Neural cell (in vitro differentiated cells): Measurements from ENCODE around the gene LZTR1. TPM values are rescaled to one million over a fixed set of nuclear protein-coding genes. Genes with fewer than 3 reads are reported as not detected.
"Not testable (repeated sequence)": the region's sequence is repeated elsewhere in the genome, so short reads cannot be mapped to it uniquely, and the experiment has no call there.

Experiments
- H2AFZ ChIP-seq: fragments of 200-600, 300-800 bp; sonication (generic), shearing (Covaris generic); 2 replicates; pipeline ENCODE4 v1.6.0; 2014; ENCODE audit warnings: low read depth, mild to moderate bottlenecking, antibody characterized with exemption, low read length, moderate library complexity
- H3F3A ChIP-seq: fragments of 200-600 bp; shearing (Covaris generic); 2 replicates; pipeline ENCODE4 v1.6.1; 2016; ENCODE audit warnings: mild to moderate bottlenecking, moderate library complexity, mixed read lengths, antibody characterized with exemption, low read length; ENCODE audit not compliant: insufficient read depth, poor library complexity, severe bottlenecking
- H3K27ac ChIP-seq: fragments of 200-600, 300-800 bp; sonication (generic), shearing (Covaris generic); 2 replicates; pipeline ENCODE4 v1.5.1; 2014; ENCODE audit warnings: mild to moderate bottlenecking, low read length, moderate library complexity
- H3K27me3 ChIP-seq: fragments of 300-800, 200-600 bp; sonication (generic), shearing (Covaris generic); 2 replicates; pipeline ENCODE4 v1.6.0; 2014; ENCODE audit warnings: mild to moderate bottlenecking, low read depth, low read length, moderate library complexity; ENCODE audit not compliant: insufficient read depth
- H3K36me3 ChIP-seq: fragments of 300-800, 200-600 bp; sonication (generic), shearing (Covaris generic); 2 replicates; pipeline ENCODE4 v1.5.1; 2014; ENCODE audit warnings: mild to moderate bottlenecking, antibody characterized with exemption, low read length, moderate library complexity; ENCODE audit not compliant: insufficient read depth
- H3K4me2 ChIP-seq: fragments of 300-800, 200-600 bp; sonication (generic), shearing (Covaris generic); 2 replicates; pipeline ENCODE4 v1.6.0; 2014; ENCODE audit warnings: mild to moderate bottlenecking, low read length
- H3K4me3 ChIP-seq: fragments of 300-800, 200-600 bp; sonication (generic), shearing (Covaris generic); 2 replicates; pipeline ENCODE4 v1.5.1; 2014; ENCODE audit warnings: mild to moderate bottlenecking, low read length, moderate library complexity
- H3K79me2 ChIP-seq: fragments of 200-600 bp; shearing (Covaris generic); replicated peaks from 2 replicates; pipeline ENCODE4 v1.6.0; 2014; ENCODE audit warnings: mild to moderate bottlenecking, low read length, moderate library complexity; ENCODE audit not compliant: insufficient read depth
- H3K9ac ChIP-seq: fragments of 300-800, 200-600 bp; sonication (generic), shearing (Covaris generic); 2 replicates; pipeline ENCODE4 v1.6.1; 2016; ENCODE audit warnings: mild to moderate bottlenecking, low read length, mixed read lengths
- H3K9me2 ChIP-seq: fragments of 200-600 bp; shearing (Covaris generic); 2 replicates; pipeline ENCODE4 v1.6.1; 2016; ENCODE audit warnings: mild to moderate bottlenecking, low read length, mixed read lengths; ENCODE audit not compliant: insufficient read depth
- H3K9me3 ChIP-seq: fragments of 200-600, 300-800 bp; sonication (generic), shearing (Covaris generic); 2 replicates; pipeline ENCODE4 v1.6.1; 2016; ENCODE audit warnings: mild to moderate bottlenecking, mixed run types, low read length, moderate library complexity, mixed read lengths
- H4K20me1 ChIP-seq: fragments of 200-600 bp; shearing (Covaris generic); 2 replicates; pipeline ENCODE4 v1.6.1; 2016; ENCODE audit warnings: mild to moderate bottlenecking, mixed run types; ENCODE audit not compliant: insufficient read depth
- CTCF ChIP-seq: fragments of 450-650 bp; IDR thresholded peaks from 2 replicates; pipeline ENCODE4 v1.5.1; 2014; ENCODE audit warnings: antibody characterized with exemption, mild to moderate bottlenecking, moderate library complexity; ENCODE audit not compliant: poor library complexity, severe bottlenecking
- EP300 ChIP-seq: fragments of 450-650 bp; conservative IDR thresholded peaks from 2 replicates; pipeline ENCODE4 v1.6.1; 2014; ENCODE audit warnings: antibody characterized with exemption, mild to moderate bottlenecking, moderate library complexity; ENCODE audit not compliant: poor library complexity, severe bottlenecking
- EZH2 ChIP-seq: fragments of 200-600, 300-800 bp; shearing (Covaris generic), sonication (generic); IDR thresholded peaks from 2 replicates; pipeline ENCODE4 v1.6.1; 2014; ENCODE audit warnings: antibody characterized with exemption, low read length, borderline replicate concordance, mild to moderate bottlenecking; ENCODE audit not compliant: insufficient read depth, poor library complexity, severe bottlenecking
- MXI1 ChIP-seq: fragments of 450-650 bp; conservative IDR thresholded peaks from 2 replicates; pipeline ENCODE4 v1.6.1; 2014; ENCODE audit warnings: antibody characterized with exemption, mild to moderate bottlenecking; ENCODE audit not compliant: poor library complexity, severe bottlenecking
- POLR2AphosphoS5 ChIP-seq: IDR thresholded peaks from 2 replicates; pipeline ENCODE4 v1.6.1; 2012
- RAD21 ChIP-seq: fragments of 450-650 bp; conservative IDR thresholded peaks from 2 replicates; pipeline ENCODE4 v1.6.1; 2014; ENCODE audit warnings: antibody characterized with exemption, mild to moderate bottlenecking, moderate library complexity
- REST ChIP-seq: IDR thresholded peaks from 2 replicates; pipeline ENCODE4 v1.6.1; 2012; ENCODE audit warnings: borderline replicate concordance
- SMC3 ChIP-seq: fragments of 450-650 bp; conservative IDR thresholded peaks from 2 replicates; pipeline ENCODE4 v1.6.1; 2014; ENCODE audit warnings: antibody characterized with exemption, mild to moderate bottlenecking, moderate library complexity; ENCODE audit not compliant: poor library complexity
- TAF1 ChIP-seq: IDR thresholded peaks from 2 replicates; pipeline ENCODE4 v1.6.1; 2012; ENCODE audit warnings: low read depth
- polyA plus RNA-seq: library from polyadenylated mRNA; depleted of rRNA; stranded (reverse); fragments of >200 nt; gene quantifications from 2 replicates; pipeline ENCODE4 v1.2.3, GENCODE V29; 2014
- small RNA-seq, 3 experiments: library from RNA; depleted of rRNA; stranded (forward); fragments of <200 nt; gene quantifications; one replicate each; pipeline ENCODE3, GENCODE V24; 2012

Gene LZTR1
- polyA plus RNA-seq, 1 donor from 2014 or later: 114 TPM

- no peak overlapping the region for H3K27ac ChIP-seq
- TF ChIP-seq SMC3 (no peak), RAD21 (no peak), EZH2 (no peak), CTCF (no peak), MXI1 (no peak), TAF1 (no peak), POLR2AphosphoS5 (no peak), EP300 (no peak), REST (no peak)
Measured at GRCh38 chr22:21047730-21048129, 65.6 kb downstream of the LZTR1 start.

GRCh38 chr22:21048448-21048847 is 66.4 kb downstream of the LZTR1 start:
- H3K9ac ChIP-seq, H3K79me2 ChIP-seq, H3K9me2 ChIP-seq, H2AFZ ChIP-seq, H4K20me1 ChIP-seq, H3F3A ChIP-seq, H3K4me3 ChIP-seq, H3K9me3 ChIP-seq, H3K4me2 ChIP-seq, H3K27ac ChIP-seq, H3K36me3 ChIP-seq, H3K27me3 ChIP-seq: not testable (repeated sequence)

More at GRCh38 chr22:21047730-21048129, 65.6 kb downstream of the LZTR1 start:
- Histone ChIP-seq H3K9me2 (no peaks in the 10 kb centered on the region), H3K79me2 (no peaks in the 10 kb centered on the region), H3K27me3 (no peaks in the 10 kb centered on the region), H3K4me2 (no peak overlapping the region), H3K4me3 (no peak overlapping the region), H2AFZ (no peak overlapping the region), H3K9ac (no peak overlapping the region), H3K9me3 (no peaks in the 10 kb centered on the region), H4K20me1 (no peaks in the 10 kb centered on the region), H3F3A (no peaks in the 10 kb centered on the region), H3K36me3 (no peaks in the 10 kb centered on the region)

Small RNA genes lying within 50 kb of the gene (small RNA-seq; reads per million reads assigned to genes)
- gene MIR649: 0 reads per million in 3 experiments

Other genes with a start within 250 kb of the LZTR1 start
- gene SERPIND1, start 208.2 kb upstream of the LZTR1 start, polyA plus RNA-seq: not detected in 2 replicates
- gene PI4KA, start 123.5 kb upstream of the LZTR1 start, polyA plus RNA-seq: 42.2 and 48.0 TPM in 2 replicates
- gene SNAP29, start 123.3 kb upstream of the LZTR1 start, polyA plus RNA-seq: 6.7 and 7.0 TPM in 2 replicates
- gene CRKL, start 64.9 kb upstream of the LZTR1 start, polyA plus RNA-seq: 46.8 and 50.2 TPM in 2 replicates
- 1.1 TPM in 1 of 2 replicates, not detected in the other for gene AIFM3, start 15.0 kb upstream of the LZTR1 start, polyA plus RNA-seq
- gene THAP7, start 19.8 kb downstream of the LZTR1 start, polyA plus RNA-seq: 28.7 and 47.4 TPM in 2 replicates
- gene P2RX6, start 32.9 kb downstream of the LZTR1 start, polyA plus RNA-seq: 0.17 and 0.48 TPM in 2 replicates
- not detected in 2 replicates for gene SLC7A4, start 50.3 kb downstream of the LZTR1 start, polyA plus RNA-seq
- gene LRRC74B, start 63.6 kb downstream of the LZTR1 start, polyA plus RNA-seq: not detected in 2 replicates